Nephron progenitor cell (in vitro differentiated cells): ENCODE data around the gene ESYT1.

ENCODE experiments used
- DNase-seq: peaks from one replicate; pipeline ENCODE4 v3.0.0; 2021
- H3K27ac Mint-ChIP-seq: 2 replicates; pipeline ENCODE4 v1.8.0; 2021; ENCODE audit warnings: mild to moderate bottlenecking, moderate library complexity, mixed read lengths
- H3K27me3 Mint-ChIP-seq: 2 replicates; pipeline ENCODE4 v1.8.0; 2021; ENCODE audit warnings: mild to moderate bottlenecking, low read depth, mixed read lengths; ENCODE audit not compliant: poor library complexity
- H3K36me3 Mint-ChIP-seq: 2 replicates; pipeline ENCODE4 v1.8.0; 2021; ENCODE audit warnings: low read depth, mixed read lengths
- H3K4me1 Mint-ChIP-seq: 2 replicates; pipeline ENCODE4 v1.8.0; 2021; ENCODE audit warnings: mixed read lengths
- H3K4me3 Mint-ChIP-seq: 2 replicates; pipeline ENCODE4 v1.8.0; 2021; ENCODE audit warnings: mild to moderate bottlenecking, moderate library complexity, mixed read lengths
- H3K9me3 Mint-ChIP-seq: 2 replicates; pipeline ENCODE4 v1.8.0; 2021; ENCODE audit warnings: mild to moderate bottlenecking, moderate library complexity, mixed read lengths
- TF ChIP-seq, protein P1 (sequence below): fragments of 200-600 bp; sonication (generic); IDR thresholded peaks from 2 replicates; pipeline ENCODE4 v1.5.0; 2021; ENCODE audit warnings: antibody characterized with exemption

ESYT1 gene

GRCh38 chr12:56141946-56142784 lies 14.1 kb downstream of the ESYT1 start:
- peaks cover 73% of the 10 kb centered on the region for H3K36me3 Mint-ChIP-seq
- H3K9me3 Mint-ChIP-seq, result no peaks in the 10 kb centered on the region
- peak overlapping the region; percentile 77 for H3K27ac Mint-ChIP-seq
- H3K27me3 Mint-ChIP-seq, result no peaks in the 10 kb centered on the region
- TF ChIP-seq, protein P1, sequence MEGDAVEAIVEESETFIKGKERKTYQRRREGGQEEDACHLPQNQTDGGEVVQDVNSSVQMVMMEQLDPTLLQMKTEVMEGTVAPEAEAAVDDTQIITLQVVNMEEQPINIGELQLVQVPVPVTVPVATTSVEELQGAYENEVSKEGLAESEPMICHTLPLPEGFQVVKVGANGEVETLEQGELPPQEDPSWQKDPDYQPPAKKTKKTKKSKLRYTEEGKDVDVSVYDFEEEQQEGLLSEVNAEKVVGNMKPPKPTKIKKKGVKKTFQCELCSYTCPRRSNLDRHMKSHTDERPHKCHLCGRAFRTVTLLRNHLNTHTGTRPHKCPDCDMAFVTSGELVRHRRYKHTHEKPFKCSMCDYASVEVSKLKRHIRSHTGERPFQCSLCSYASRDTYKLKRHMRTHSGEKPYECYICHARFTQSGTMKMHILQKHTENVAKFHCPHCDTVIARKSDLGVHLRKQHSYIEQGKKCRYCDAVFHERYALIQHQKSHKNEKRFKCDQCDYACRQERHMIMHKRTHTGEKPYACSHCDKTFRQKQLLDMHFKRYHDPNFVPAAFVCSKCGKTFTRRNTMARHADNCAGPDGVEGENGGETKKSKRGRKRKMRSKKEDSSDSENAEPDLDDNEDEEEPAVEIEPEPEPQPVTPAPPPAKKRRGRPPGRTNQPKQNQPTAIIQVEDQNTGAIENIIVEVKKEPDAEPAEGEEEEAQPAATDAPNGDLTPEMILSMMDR, result no peak
- peaks cover 5% of the 10 kb centered on the region for H3K4me1 Mint-ChIP-seq
- no peak overlapping the region for H3K4me3 Mint-ChIP-seq
- no peak for DNase-seq

- Mint-ChIP-seq H3K9me3 (no peaks in the 10 kb centered on the region), H3K27me3 (peaks cover 3% of the 10 kb centered on the region), H3K27ac (peak overlapping the region; percentile 87), H3K4me3 (no peak overlapping the region), H3K36me3 (peaks cover 63% of the 10 kb centered on the region), H3K4me1 (peaks cover 5% of the 10 kb centered on the region)
- TF ChIP-seq, protein P1, result no peak
- DNase-seq, result no peak
These were observed 15.2 kb downstream of the ESYT1 start for GRCh38 chr12:56143217-56143616.

DNA sequence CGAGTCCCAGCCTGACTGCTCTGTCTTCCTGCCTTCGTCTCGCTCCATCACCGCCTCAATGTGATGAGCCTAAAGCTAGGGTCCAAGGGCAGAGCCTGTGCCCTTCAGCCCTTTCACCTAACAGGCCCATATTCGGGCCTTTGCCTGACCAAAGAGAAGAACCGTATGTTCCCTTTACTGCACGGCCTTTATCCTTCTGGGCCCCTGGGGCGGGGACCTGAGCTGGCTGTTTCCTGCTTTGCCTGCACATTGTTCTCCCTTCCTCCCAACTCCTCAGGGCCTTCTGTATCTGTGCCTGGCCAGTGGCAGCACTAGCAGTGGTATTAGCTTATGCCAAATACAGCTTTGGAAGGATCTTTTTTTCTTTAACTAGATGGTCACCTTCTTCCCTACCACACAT lies 15.8 kb downstream of the ESYT1 start:
- Mint-ChIP-seq H3K4me3 (no peak overlapping the region), H3K27me3 (peaks cover 4% of the 10 kb centered on the region), H3K27ac (peak overlapping the region; percentile 87), H3K4me1 (peaks cover 5% of the 10 kb centered on the region), H3K36me3 (peaks cover 56% of the 10 kb centered on the region), H3K9me3 (no peaks in the 10 kb centered on the region)
- TF ChIP-seq, protein P1, result no peak
- DNase-seq, result no peak

DNA sequence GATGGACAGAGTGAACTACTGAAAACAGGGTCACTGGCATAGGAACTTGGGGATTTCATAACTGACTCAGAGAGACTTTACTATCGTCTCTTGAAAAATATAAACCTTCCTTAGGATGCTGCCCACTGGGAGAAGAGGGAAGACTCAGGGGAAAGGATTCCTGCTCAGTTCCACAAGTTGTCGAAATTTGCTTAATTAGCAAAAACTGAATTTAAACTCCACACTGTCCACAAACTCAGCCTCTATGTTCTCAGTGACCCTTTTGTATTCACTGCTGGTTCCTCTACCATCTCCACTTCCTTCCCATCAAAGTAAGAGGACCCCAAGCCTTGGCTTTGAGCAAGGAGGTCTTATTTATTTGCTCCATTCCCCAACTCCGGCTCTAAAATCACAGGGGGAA lies 17.1 kb downstream of the ESYT1 start:
- TF ChIP-seq, protein P1, result no peak
- peaks cover 5% of the 10 kb centered on the region for H3K4me1 Mint-ChIP-seq
- no peaks in the 10 kb centered on the region for H3K9me3 Mint-ChIP-seq
- H3K4me3 Mint-ChIP-seq, result no peak overlapping the region
- peak overlapping the region; percentile 61 for H3K27ac Mint-ChIP-seq
- peaks cover 4% of the 10 kb centered on the region for H3K27me3 Mint-ChIP-seq
- peaks cover 43% of the 10 kb centered on the region for H3K36me3 Mint-ChIP-seq
- no peak for DNase-seq

- H3K9me3 Mint-ChIP-seq, result no peaks in the 10 kb centered on the region
- no peak overlapping the region for H3K4me3 Mint-ChIP-seq
- no peak overlapping the region for H3K27ac Mint-ChIP-seq
- H3K36me3 Mint-ChIP-seq, result peaks cover 31% of the 10 kb centered on the region
- H3K27me3 Mint-ChIP-seq, result peaks cover 4% of the 10 kb centered on the region
- peaks cover 11% of the 10 kb centered on the region for H3K4me1 Mint-ChIP-seq
- DNase-seq, result no peak
- TF ChIP-seq, protein P1, result no peak
These were observed 18.7 kb downstream of the ESYT1 start for GRCh38 chr12:56146492-56147460.
